HCT116 (cell line): Measurements from ENCODE around the gene CASP8AP2. TPM values are rescaled to one million over a fixed set of nuclear protein-coding genes. Genes with fewer than 3 reads are reported as not detected.
A peak's percentile ranks its signal among the peaks of the same experiment; 100 is the strongest.

Experiments
- ATAC-seq: fragments of 200-7000 bp; cut with Tn5 transposase; 2 replicates; pipeline ENCODE4 v1.9.1; 2020; ENCODE audit warnings: mild to moderate bottlenecking, moderate library complexity
- BruUV-seq: library from RNA; stranded (reverse); fragments of 400-500 nt; replicated peaks from 2 replicates; lab custom pipeline; 2021; lab: Mats Ljungman, UMichigan
- CTCF ChIA-PET: fragments of 300-600 bp; sonication (Branson Sonifier 250); formaldehyde crosslinking; loops from one replicate; lab custom pipeline; 2021; ENCODE audit warnings: antibody characterized with exemption; lab: Charles Lee
- POLR2A ChIA-PET: fragments of 300-600, 350-600 bp; sonication (Branson Sonifier 250); formaldehyde crosslinking; loops from one replicate; lab custom pipeline; 2021; ENCODE audit warnings: antibody characterized with exemption; lab: Charles Lee
- RAD21 ChIA-PET, 2 experiments: fragments of 300-600 bp; sonication (Branson Sonifier 250); formaldehyde crosslinking; loops; one replicate each; lab custom pipeline; 2023; ENCODE audit warnings: low total read pairs in 2 of 2; ENCODE audit not compliant: uncharacterized antibody in 2 of 2, unreplicated experiment in 2 of 2, low non-redundant PET in 1 of 2; lab: Charles Lee
- DNase-seq: peaks from one replicate; pipeline ENCODE4 v3.0.0-alpha.2; 2010; ENCODE audit warnings: low read depth, low spot score
- H2AFZ ChIP-seq: fragments of 200-600 bp; shearing (Covaris generic), sonication (generic); 2 replicates; pipeline ENCODE4 v1.6.1; 2017; ENCODE audit warnings: low read depth, mixed run types, mixed read lengths, antibody characterized with exemption, low read length; ENCODE audit not compliant: poor library complexity, severe bottlenecking
- H3K27ac ChIP-seq: 2 replicates; pipeline ENCODE4 v1.5.1; 2012; ENCODE audit warnings: low read depth, low read length
- H3K27me3 ChIP-seq: fragments of 200-600 bp; sonication (generic); 2 replicates; pipeline ENCODE4 v1.6.1; 2016; ENCODE audit warnings: mixed run types, low read length, mixed read lengths; ENCODE audit not compliant: insufficient read depth
- H3K36me3 ChIP-seq, 2 experiments: fragments of 200-500 bp in 1 of 2; fragments of 200-600 bp in 1 of 2; sonication (Bioruptor generic) in 1 of 2; sonication (generic) in 1 of 2; 2 replicates each; pipeline versions ENCODE4 v1.5.1 to v1.6.1; 2014 to 2016; ENCODE audit warnings: low read length in 2 of 2, inconsistent platforms in 1 of 2, mixed read lengths in 1 of 2, mixed run types in 1 of 2; ENCODE audit not compliant: insufficient read depth in 2 of 2, control insufficient read depth in 1 of 2
- H3K4me1 ChIP-seq, 2 experiments: fragments of 200-600 bp in 1 of 2; sonication (generic) in 1 of 2; 2 replicates each; pipeline versions ENCODE4 v1.5.1 to v1.6.1; 2012 to 2017; ENCODE audit warnings: low read length in 2 of 2, inconsistent platforms in 1 of 2, mild to moderate bottlenecking in 1 of 2, mixed read lengths in 1 of 2, mixed run types in 1 of 2, moderate library complexity in 1 of 2; ENCODE audit not compliant: insufficient read depth in 2 of 2, control insufficient read depth in 1 of 2
- H3K4me2 ChIP-seq: fragments of 200-600 bp; sonication (generic); 2 replicates; pipeline ENCODE4 v1.6.1; 2017; ENCODE audit warnings: mixed run types, low read length, mixed read lengths
- H3K4me3 ChIP-seq, 2 experiments: fragments of 200-600 bp in 1 of 2; sonication (generic) in 1 of 2; replicated peaks in 1 of 2; 2 replicates each; pipeline ENCODE4 v1.5.1; 2011 to 2016; ENCODE audit warnings: low read length in 2 of 2, control low read depth in 1 of 2, low read depth in 1 of 2, mild to moderate bottlenecking in 1 of 2, mixed read lengths in 1 of 2, mixed run types in 1 of 2
- H3K79me2 ChIP-seq: fragments of 200-600 bp; sonication (generic); 2 replicates; pipeline ENCODE4 v1.6.1; 2017; ENCODE audit warnings: mild to moderate bottlenecking, mixed run types, low read length, moderate library complexity, mixed read lengths; ENCODE audit not compliant: insufficient read depth
- H3K9ac ChIP-seq: fragments of 200-600 bp; sonication (generic); 2 replicates; pipeline ENCODE4 v1.6.1; 2016; ENCODE audit warnings: low read length, mixed read lengths
- H3K9me2 ChIP-seq: fragments of 200-600 bp; sonication (generic), shearing (Covaris generic); 2 replicates; pipeline ENCODE4 v1.6.1; 2017; ENCODE audit warnings: mixed run types, mild to moderate bottlenecking, moderate library complexity; ENCODE audit not compliant: insufficient read depth
- H3K9me3 ChIP-seq, 2 experiments: fragments of 200-500 bp in 1 of 2; fragments of 200-600 bp in 1 of 2; sonication (Bioruptor generic) in 1 of 2; sonication (generic) in 1 of 2; 2 replicates each; pipeline ENCODE4 v1.6.1; 2014 to 2017; ENCODE audit warnings: low read length in 2 of 2, mixed read lengths in 2 of 2, inconsistent platforms in 1 of 2, low read depth in 1 of 2, mild to moderate bottlenecking in 1 of 2, mixed run types in 1 of 2, moderate library complexity in 1 of 2; ENCODE audit not compliant: control insufficient read depth in 1 of 2, insufficient read depth in 1 of 2
- H4K20me1 ChIP-seq: fragments of 200-600 bp; sonication (generic), shearing (Covaris generic); 2 replicates; pipeline ENCODE4 v1.6.1; 2017; ENCODE audit warnings: mixed run types, mild to moderate bottlenecking, moderate library complexity; ENCODE audit not compliant: insufficient read depth
- ATF3 ChIP-seq: IDR thresholded peaks from 2 replicates; pipeline ENCODE4 v1.6.1; 2012
- CBX3 ChIP-seq: IDR thresholded peaks from 2 replicates; pipeline ENCODE4 v1.6.1; 2012; ENCODE audit warnings: low read depth
- CEBPB ChIP-seq: IDR thresholded peaks from 2 replicates; pipeline ENCODE4 v1.6.1; 2012; ENCODE audit warnings: low read depth
- CTCF ChIP-seq, 3 experiments: fragments of 200-600 bp in 1 of 3; sonication (generic) in 1 of 3; IDR thresholded peaks in 2 of 3; conservative IDR thresholded peaks in 1 of 3; 2 replicates each; pipeline ENCODE4 v1.5.1; 2012 to 2017; ENCODE audit warnings: low read depth in 2 of 3, low read length in 2 of 3, antibody characterized with exemption in 1 of 3, borderline replicate concordance in 1 of 3, control low read depth in 1 of 3, mild to moderate bottlenecking in 1 of 3, mixed read lengths in 1 of 3, mixed run types in 1 of 3, moderate library complexity in 1 of 3; ENCODE audit not compliant: insufficient read depth in 1 of 3
- EGR1 ChIP-seq: IDR thresholded peaks from 2 replicates; pipeline ENCODE4 v1.6.1; 2012; ENCODE audit warnings: low read depth
- ELF1 ChIP-seq: IDR thresholded peaks from 2 replicates; pipeline ENCODE4 v1.6.1; 2012; ENCODE audit warnings: low read depth, borderline replicate concordance
- EZH2 ChIP-seq: fragments of 200-600 bp; sonication (generic); IDR thresholded peaks from 2 replicates; pipeline ENCODE4 v1.6.1; 2017; ENCODE audit warnings: antibody characterized with exemption, mixed run types
- FOSL1 ChIP-seq: IDR thresholded peaks from 2 replicates; pipeline ENCODE4 v1.6.1; 2012; ENCODE audit warnings: low read depth
- JUND ChIP-seq: IDR thresholded peaks from 2 replicates; pipeline ENCODE4 v1.6.1; 2012
- POLR2A ChIP-seq: IDR thresholded peaks from 2 replicates; pipeline ENCODE4 v1.7.0; 2011; ENCODE audit warnings: borderline replicate concordance; ENCODE audit not compliant: insufficient read depth, insufficient read length; ENCODE audit errors: extremely low read depth
- RAD21 ChIP-seq: IDR thresholded peaks from 2 replicates; pipeline ENCODE4 v1.6.1; 2012; ENCODE audit warnings: low read depth, mild to moderate bottlenecking
- REST ChIP-seq: IDR thresholded peaks from 2 replicates; pipeline ENCODE4 v1.6.1; 2012; ENCODE audit warnings: low read depth
- SIN3A ChIP-seq: IDR thresholded peaks from 2 replicates; pipeline ENCODE4 v1.6.1; 2012; ENCODE audit warnings: low read depth
- SP1 ChIP-seq: IDR thresholded peaks from 2 replicates; pipeline ENCODE4 v1.6.1; 2012; ENCODE audit warnings: low read depth
- SRF ChIP-seq: IDR thresholded peaks from 2 replicates; pipeline ENCODE4 v1.6.1; 2012; ENCODE audit warnings: low read depth
- TCF7L2 ChIP-seq: IDR thresholded peaks from 2 replicates; pipeline ENCODE4 v1.7.0; 2011; ENCODE audit warnings: borderline replicate concordance, inconsistent platforms; ENCODE audit not compliant: insufficient read depth, insufficient read length; ENCODE audit errors: extremely low read depth
- YY1 ChIP-seq: IDR thresholded peaks from 2 replicates; pipeline ENCODE4 v1.6.1; 2011; ENCODE audit warnings: low read length, low read depth, moderate library complexity, mild to moderate bottlenecking; ENCODE audit not compliant: insufficient replicate concordance; ENCODE audit errors: extremely low read depth
- ZFX ChIP-seq: fragments of 450-650 bp; IDR thresholded peaks from 2 replicates; pipeline ENCODE4 v1.6.1; 2017
- ZNF274 ChIP-seq: fragments of 200-500 bp; sonication (Bioruptor generic); IDR thresholded peaks from 2 replicates; pipeline ENCODE4 v1.6.1; 2014; ENCODE audit warnings: mild to moderate bottlenecking, low read depth, low read length, inconsistent platforms
- intact Hi-C: fragments of 100-400 bp; cut with micrococcal nuclease; formaldehyde crosslinking; loops from 2 replicates; pipeline ENCODE4 v1.10.0; 2022
- total RNA-seq: library from RNA; stranded (reverse); gene quantifications from one replicate; pipeline ENCODE4 v1.2.1, GENCODE V29; 2021; ENCODE audit not compliant: unreplicated experiment

Gene CASP8AP2
- total RNA-seq, 1 experiment from 2014 or later: 18.6 TPM

GRCh38 chr6:89819336-89820130, 10.1 kb upstream of the CASP8AP2 start, which contains the start of gene MDN1:
Gene MDN1, minus strand, starts transcription at chr6:89819794. Its CDS starts 187 bp downstream, at chr6:89819607.
- peak within 1 kb of the TSS; percentile 88 to 97 for H3K4me3 ChIP-seq
- peak; percentile 88 for DNase-seq
- ChIA-PET RAD21 (no interaction called here), POLR2A (interaction anchor here (1.3 to 1.6 kb wide), 2 partner anchors 10 to 11 kb away, joined by 3 to 13 read pairs; partner anchors contain the start of gene CASP8AP2), CTCF (interaction anchor here (1.8 kb wide), 1 partner anchor 10 kb away, joined by 5 read pairs; the partner anchor contains the start of gene CASP8AP2)
- H4K20me1 ChIP-seq: peaks cover 9% of the 10 kb centered on the region; the same call in 1 of the 2 replicates
- H3K27ac ChIP-seq: peak within 1 kb of the TSS; percentile 85
- no peaks in the 10 kb centered on the region for H3K27me3 ChIP-seq
- H3K4me1 ChIP-seq: peaks cover 5 to 25% of the 10 kb centered on the region in 2 experiments; a peak in 3 of 4 replicates
- intact Hi-C loops: no loop called here
- H3K79me2 ChIP-seq: peaks cover 52% of the 10 kb centered on the region
- H3K9me2 ChIP-seq: no peaks in the 10 kb centered on the region
- H3K36me3 ChIP-seq: no peaks in the 10 kb centered on the region; a peak in 1 of 4 replicates
- ATAC-seq: peak; percentile 96
- no peaks in the 10 kb centered on the region for H3K9me3 ChIP-seq
- H3K4me2 ChIP-seq: peak within 1 kb of the TSS; percentile 85
- H3K9ac ChIP-seq: peak within 1 kb of the TSS; percentile 99
- BruUV-seq: TSS peak; percentile 59
- peak within 1 kb of the TSS; percentile 15 for H2AFZ ChIP-seq
- TF ChIP-seq YY1 (peak; percentile 72), EGR1 (no peak), EZH2 (no peak), FOSL1 (no peak), RAD21 (no peak), TCF7L2 (peak; percentile 18), SP1 (peak; percentile 71), CBX3 (peak; percentile 72; the same call in 1 of the 2 replicates), CEBPB (no peak), ATF3 (no peak), SRF (peak; percentile 86), JUND (no peak), SIN3A (peak; percentile 98), POLR2A (peak; percentile 81), ELF1 (no peak; the same call in 1 of the 2 replicates), ZFX (peak; percentile 21; the same call in 1 of the 2 replicates), CTCF (IDR thresholded peaks at IDR 0.05 in 2 of 3, conservative IDR thresholded peaks at IDR 0.05 in 1 of 3; ENCODE audit: borderline replicate concordance in 1 of 3, insufficient read depth in 1 of 3, low read depth in 2 of 3, low read length in 2 of 3) (no peak), ZNF274 (no peak), REST (no peak)
